Spinal cord (tissue), 10 donors: ENCODE data around the gene TRABD2B. TPM values are rescaled to one million over a fixed set of nuclear protein-coding genes. Genes with fewer than 3 reads are reported as not detected.

ENCODE experiments used
- DNase-seq, 6 donors: peaks; one replicate each; pipeline versions ENCODE4 v3.0.0 to v3.0.0-alpha.2; 2013 to 2015; ENCODE audit warnings: low spot score in 6 of 6, low read depth in 4 of 6
- H3K27ac ChIP-seq: one replicate; pipeline ENCODE4 v1.5.1; 2013; ENCODE audit warnings: low read depth, low read length, control low read depth
- H3K27me3 ChIP-seq: one replicate; pipeline ENCODE4 v1.6.1; 2013; ENCODE audit warnings: low read length; ENCODE audit not compliant: control insufficient read depth, insufficient read depth
- H3K36me3 ChIP-seq: one replicate; pipeline ENCODE4 v1.6.1; 2013; ENCODE audit warnings: low read length; ENCODE audit not compliant: control insufficient read depth, insufficient read depth
- H3K4me1 ChIP-seq: one replicate; pipeline ENCODE4 v1.6.1; 2013; ENCODE audit warnings: low read length; ENCODE audit not compliant: control insufficient read depth, insufficient read depth
- H3K4me3 ChIP-seq: one replicate; pipeline ENCODE4 v1.5.1; 2013; ENCODE audit warnings: low read depth, low read length, control low read depth
- H3K9me3 ChIP-seq: one replicate; pipeline ENCODE4 v1.6.1; 2013; ENCODE audit warnings: low read length; ENCODE audit not compliant: control insufficient read depth, insufficient read depth
- WGBS: methylation state at CpG from one replicate; pipeline ENCODE4 v1.1.5; 2013; ENCODE audit warnings: missing lambda C conversion rate; ENCODE audit not compliant: insufficient coverage; 5-methylcytosine and 5-hydroxymethylcytosine counted together
- polyA plus RNA-seq, 2 donors: library from polyadenylated mRNA; unstranded; fragments of 120-200 nt; gene quantifications; one replicate each; pipeline ENCODE4 v1.2.1, GENCODE V29; 2013; ENCODE audit not compliant: insufficient read length in 2 of 2
- total RNA-seq, 2 donors: library from RNA; depleted of rRNA in 1 of 2; stranded (reverse); fragments of 120-200 nt in 1 of 2; fragments of >200 nt in 1 of 2; gene quantifications; one replicate each; pipeline versions ENCODE4 v1.2.3 to v1.2.4, GENCODE V29; 2013 to 2014
- donor health status: healthy.

The TRABD2B gene
- total and polyA plus RNA-seq, 4 donors = 0.89 to 3.1 (median 1.6) TPM

GRCh38 chr1:47725000-47725473 lies 272.1 kb downstream of the TRABD2B start:
- no peak overlapping the region for H3K4me3 ChIP-seq
- WGBS = 2% methylated on average over 45 of the region's 45 CpGs
- DNase-seq = peak in 1 of 6 donors; percentile 35

GRCh38 chr1:47724432-47724999 lies 272.7 kb downstream of the TRABD2B start:
- Histone ChIP-seq H3K9me3 (no peaks in the 10 kb centered on the region), H3K27ac (no peak overlapping the region), H3K27me3 (peaks cover 55% of the 10 kb centered on the region), H3K4me3 (no peak overlapping the region), H3K36me3 (no peaks in the 10 kb centered on the region), H3K4me1 (peaks cover 18% of the 10 kb centered on the region)
- 72% methylated on average over 12 of the region's 13 CpGs for WGBS
- no peak for DNase-seq

More at GRCh38 chr1:47725000-47725473, 272.1 kb downstream of the TRABD2B start:
- peaks cover 18% of the 10 kb centered on the region for H3K4me1 ChIP-seq
- H3K36me3 ChIP-seq = no peaks in the 10 kb centered on the region
- H3K27me3 ChIP-seq = peaks cover 52% of the 10 kb centered on the region
- H3K9me3 ChIP-seq = no peaks in the 10 kb centered on the region
- no peak overlapping the region for H3K27ac ChIP-seq

GRCh38 chr1:47722909-47723580 lies 274.1 kb downstream of the TRABD2B start:
- H3K4me1 ChIP-seq = peaks cover 18% of the 10 kb centered on the region
- peaks cover 59% of the 10 kb centered on the region for H3K27me3 ChIP-seq
- DNase-seq = no peak
- 84% methylated on average over 8 of the region's 11 CpGs for WGBS
- H3K4me3 ChIP-seq = no peak overlapping the region
- H3K27ac ChIP-seq = no peak overlapping the region
- H3K9me3 ChIP-seq = no peaks in the 10 kb centered on the region
- no peaks in the 10 kb centered on the region for H3K36me3 ChIP-seq

- DNase-seq = no peak
Measured at GRCh38 chr1:47722101-47722500, 275.1 kb downstream of the TRABD2B start.

GRCh38 chr1:47720111-47720510 lies 277.1 kb downstream of the TRABD2B start:
- H3K4me1 ChIP-seq = peaks cover 6% of the 10 kb centered on the region
- DNase-seq = no peak
- H3K4me3 ChIP-seq = no peak overlapping the region
- no peaks in the 10 kb centered on the region for H3K9me3 ChIP-seq
- H3K36me3 ChIP-seq = no peaks in the 10 kb centered on the region
- no peak overlapping the region for H3K27ac ChIP-seq
- H3K27me3 ChIP-seq = peaks cover 65% of the 10 kb centered on the region
- 78% methylated on average over 3 of the region's 4 CpGs for WGBS

More at GRCh38 chr1:47722101-47722500, 275.1 kb downstream of the TRABD2B start:
- Histone ChIP-seq H3K9me3 (no peaks in the 10 kb centered on the region), H3K27me3 (peaks cover 59% of the 10 kb centered on the region), H3K27ac (no peak overlapping the region), H3K4me1 (peaks cover 18% of the 10 kb centered on the region), H3K36me3 (no peaks in the 10 kb centered on the region), H3K4me3 (no peak overlapping the region)
- 85% methylated on average over 6 of the region's 8 CpGs for WGBS

GRCh38 chr1:47717341-47717740 lies 279.8 kb downstream of the TRABD2B start:
- H3K4me1 ChIP-seq = no peaks in the 10 kb centered on the region

GRCh38 chr1:47713975-47714767 lies 283.0 kb downstream of the TRABD2B start:
- no peaks in the 10 kb centered on the region for H3K9me3 ChIP-seq
- no peak overlapping the region for H3K27ac ChIP-seq
- peaks cover 18% of the 10 kb centered on the region for H3K4me1 ChIP-seq
- H3K27me3 ChIP-seq = peaks cover 84% of the 10 kb centered on the region
- H3K4me3 ChIP-seq = no peak overlapping the region
- H3K36me3 ChIP-seq = no peaks in the 10 kb centered on the region
- no peak for DNase-seq
- WGBS = 83% methylated on average over 2 of the region's 4 CpGs

More at GRCh38 chr1:47717341-47717740, 279.8 kb downstream of the TRABD2B start:
- DNase-seq = no peak
- H3K27ac ChIP-seq = no peak overlapping the region
- no peak overlapping the region for H3K4me3 ChIP-seq
- no peaks in the 10 kb centered on the region for H3K9me3 ChIP-seq
- peaks cover 65% of the 10 kb centered on the region for H3K27me3 ChIP-seq
- H3K36me3 ChIP-seq = no peaks in the 10 kb centered on the region

- no peak for DNase-seq
- Histone ChIP-seq H3K27ac (no peak overlapping the region), H3K36me3 (no peaks in the 10 kb centered on the region), H3K4me3 (no peak overlapping the region), H3K4me1 (peaks cover 25% of the 10 kb centered on the region), H3K9me3 (no peaks in the 10 kb centered on the region), H3K27me3 (peaks cover 91% of the 10 kb centered on the region)
- WGBS = 87% methylated on average over 7 of the region's 9 CpGs
Measured at GRCh38 chr1:47713333-47713953, 283.7 kb downstream of the TRABD2B start.

GRCh38 chr1:47712596-47713299 lies 284.4 kb downstream of the TRABD2B start:
- Histone ChIP-seq H3K4me1 (peaks cover 32% of the 10 kb centered on the region), H3K27me3 (peaks cover 94% of the 10 kb centered on the region), H3K36me3 (no peaks in the 10 kb centered on the region), H3K4me3 (no peak overlapping the region), H3K27ac (no peak overlapping the region), H3K9me3 (no peaks in the 10 kb centered on the region)
- WGBS = 93% methylated on average over 4 of the region's 16 CpGs
- no peak for DNase-seq
